HG03103 (cell line): ENCODE measurements around the gene CLMN.

Experiments
- ATAC-seq: cut with Tn5 transposase; IDR thresholded peaks from one replicate; pipeline ENCODE4 v1.9.1; 2021; ENCODE audit warnings: low read depth; ENCODE audit not compliant: unreplicated experiment

CLMN gene

DNA sequence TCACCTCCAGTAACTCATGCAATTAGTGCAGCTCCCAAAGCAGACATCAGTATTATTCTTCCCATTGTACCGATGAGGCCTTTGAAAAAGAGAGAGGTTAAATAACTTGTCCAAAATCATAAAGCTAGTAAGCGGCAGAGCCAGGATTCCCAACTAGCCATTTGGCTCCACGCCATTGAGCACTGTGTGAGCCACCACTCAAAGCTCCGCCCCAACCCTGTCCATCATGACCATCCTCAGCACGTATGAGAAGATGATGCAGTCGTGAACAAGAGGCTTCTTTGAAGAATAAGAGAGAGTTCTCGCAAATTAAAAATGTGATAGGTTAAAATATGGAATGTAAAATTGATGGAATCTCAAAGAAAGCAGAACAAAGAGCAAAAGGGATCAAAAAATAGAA is 14.6 kb downstream of the CLMN start:
- ATAC-seq: no peak

DNA sequence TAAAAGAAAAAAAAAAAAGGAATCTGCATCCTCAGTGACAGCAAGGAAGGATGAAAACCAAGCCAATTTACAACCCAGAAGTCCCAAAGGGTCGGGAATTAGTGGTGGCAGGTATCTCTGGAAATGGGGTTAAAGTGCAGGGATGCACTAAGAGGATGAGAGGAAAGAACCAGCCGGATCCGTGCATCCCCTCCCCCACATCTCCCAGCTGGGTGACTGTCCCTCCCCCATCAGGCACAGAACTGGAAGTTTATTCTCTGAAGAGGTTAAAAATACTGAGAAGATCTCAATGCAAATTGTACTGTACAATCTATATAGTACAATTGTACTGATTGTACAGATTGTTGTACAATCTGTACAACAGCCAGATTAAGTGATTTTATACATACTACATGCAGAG is 15.4 kb downstream of the CLMN start:
- no peak for ATAC-seq

DNA sequence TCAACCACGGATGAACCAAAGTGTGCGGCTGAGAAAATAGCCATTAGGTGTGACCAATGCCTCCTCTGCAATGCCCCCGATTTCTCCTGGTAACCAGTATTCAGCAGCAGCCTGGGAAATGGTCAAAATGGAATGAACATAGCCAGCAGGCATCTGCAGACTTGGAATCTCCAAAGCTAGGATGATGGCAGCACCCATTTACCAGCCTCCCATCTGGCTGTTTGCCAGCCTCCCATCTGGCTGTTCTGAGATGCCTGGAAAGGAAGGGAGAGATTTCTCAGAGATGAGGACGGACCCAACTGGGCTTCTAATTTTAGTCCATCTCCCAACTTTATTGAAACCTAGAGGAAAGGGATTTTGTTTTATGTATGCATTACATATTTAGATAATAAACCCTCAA is 16.2 kb downstream of the CLMN start:
- no peak for ATAC-seq

DNA sequence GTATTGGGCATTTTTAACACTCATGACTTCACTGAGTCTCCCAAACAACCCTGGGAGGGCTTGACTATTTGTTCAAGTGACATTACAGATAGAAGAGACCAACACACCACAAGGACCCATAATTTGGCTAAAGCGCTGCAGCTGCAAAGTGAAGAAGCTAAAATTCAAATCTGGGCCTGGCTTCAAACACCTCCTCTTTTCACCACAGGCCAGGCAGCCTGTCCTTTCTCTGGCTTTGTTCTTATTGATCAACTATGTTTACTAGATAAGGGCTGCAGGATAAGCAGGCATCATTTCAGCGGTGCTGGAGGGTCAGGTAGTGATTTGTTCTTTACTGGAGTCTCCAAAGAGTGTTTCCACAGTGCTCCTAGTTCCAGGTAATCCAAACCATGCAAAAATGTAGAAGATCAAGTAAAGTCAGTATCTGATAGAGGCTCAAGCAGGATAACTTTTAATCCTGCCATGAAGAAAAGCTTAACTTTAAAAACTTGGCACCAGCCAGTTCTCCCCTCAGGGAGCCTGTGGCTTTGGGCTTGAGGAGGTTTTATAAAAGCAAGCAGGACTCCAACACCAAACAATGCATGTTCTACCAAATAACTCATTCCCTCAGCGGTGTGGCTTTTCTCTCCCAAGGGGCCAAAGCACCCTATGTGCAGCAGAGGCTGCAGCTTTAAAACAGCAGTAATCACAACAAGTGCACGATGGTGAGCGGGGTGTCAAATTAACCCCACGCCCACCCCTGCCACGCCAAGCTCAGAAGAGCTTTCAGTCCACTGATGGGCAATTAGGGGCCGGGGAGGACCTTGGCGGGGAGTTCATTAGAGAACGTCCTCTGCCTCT is 16.8 kb downstream of the CLMN start:
- no peak for ATAC-seq

DNA sequence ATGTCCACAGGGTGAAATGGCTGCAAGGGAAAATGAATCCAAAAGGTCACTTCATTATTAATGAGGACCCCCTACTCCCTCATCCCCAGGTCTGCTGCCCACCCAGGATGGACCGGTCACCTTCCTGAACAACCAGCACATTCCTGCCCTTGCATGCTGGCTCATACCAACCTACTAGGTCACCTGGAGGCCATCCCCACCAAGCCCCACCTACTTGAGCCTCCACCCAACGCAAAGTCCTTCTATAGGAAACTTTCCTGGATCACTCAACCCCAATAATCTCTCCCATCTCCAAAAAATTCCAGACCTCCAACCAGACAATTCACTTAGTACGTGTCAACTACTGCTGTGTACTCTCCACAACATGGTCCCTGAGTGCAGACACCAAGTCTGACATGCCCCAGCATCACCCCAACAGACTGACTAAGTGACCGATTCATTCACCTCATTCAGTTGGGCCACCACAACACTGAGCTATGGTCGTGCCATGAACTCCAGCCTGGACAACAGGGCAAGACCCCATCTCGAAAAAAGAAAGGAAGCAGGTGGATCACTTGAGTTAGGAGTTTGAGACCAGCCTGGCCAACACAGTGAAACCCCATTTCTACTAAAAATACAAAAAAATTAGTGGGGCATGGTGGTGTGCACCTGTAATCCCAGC is 18.1 kb downstream of the CLMN start:
- ATAC-seq: no peak

DNA sequence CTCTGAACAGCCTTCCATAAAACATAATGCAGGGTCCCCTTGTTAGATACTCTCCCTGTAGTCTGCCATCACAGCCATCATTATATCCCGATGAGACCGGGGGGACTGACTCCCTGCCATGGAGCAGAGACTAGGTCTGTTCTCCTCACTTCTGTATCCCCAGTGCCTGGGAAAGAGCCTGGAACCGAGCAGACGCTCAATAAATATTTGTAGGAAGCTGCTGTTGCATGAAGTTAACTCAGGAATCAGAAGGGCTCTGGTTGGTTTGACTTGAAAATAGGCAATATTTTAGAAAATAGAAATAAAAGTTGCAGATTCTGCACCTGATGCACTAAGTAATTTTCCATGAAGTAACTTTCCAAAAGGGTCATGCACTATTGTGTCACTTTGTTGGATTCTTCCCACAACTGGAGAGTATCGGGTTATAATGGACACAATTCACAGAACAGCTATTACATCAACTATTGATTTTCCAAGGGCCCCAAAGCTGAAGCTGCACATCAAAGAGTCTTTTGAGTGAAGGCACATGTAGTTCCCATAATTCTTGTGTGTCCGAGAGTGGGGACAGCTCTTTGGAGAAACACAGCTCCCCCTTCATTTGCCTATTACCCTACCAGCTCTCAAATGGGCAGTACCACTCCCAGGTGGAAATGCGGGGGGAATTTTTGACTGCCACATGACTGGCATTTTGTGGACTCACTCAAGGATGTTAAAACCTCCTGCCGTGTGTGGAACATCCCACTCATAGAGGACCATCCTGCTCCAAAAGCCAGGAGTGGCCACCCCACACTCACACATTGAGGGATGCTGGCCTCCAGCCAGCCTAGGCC is 18.8 kb downstream of the CLMN start:
- ATAC-seq: no peak

DNA sequence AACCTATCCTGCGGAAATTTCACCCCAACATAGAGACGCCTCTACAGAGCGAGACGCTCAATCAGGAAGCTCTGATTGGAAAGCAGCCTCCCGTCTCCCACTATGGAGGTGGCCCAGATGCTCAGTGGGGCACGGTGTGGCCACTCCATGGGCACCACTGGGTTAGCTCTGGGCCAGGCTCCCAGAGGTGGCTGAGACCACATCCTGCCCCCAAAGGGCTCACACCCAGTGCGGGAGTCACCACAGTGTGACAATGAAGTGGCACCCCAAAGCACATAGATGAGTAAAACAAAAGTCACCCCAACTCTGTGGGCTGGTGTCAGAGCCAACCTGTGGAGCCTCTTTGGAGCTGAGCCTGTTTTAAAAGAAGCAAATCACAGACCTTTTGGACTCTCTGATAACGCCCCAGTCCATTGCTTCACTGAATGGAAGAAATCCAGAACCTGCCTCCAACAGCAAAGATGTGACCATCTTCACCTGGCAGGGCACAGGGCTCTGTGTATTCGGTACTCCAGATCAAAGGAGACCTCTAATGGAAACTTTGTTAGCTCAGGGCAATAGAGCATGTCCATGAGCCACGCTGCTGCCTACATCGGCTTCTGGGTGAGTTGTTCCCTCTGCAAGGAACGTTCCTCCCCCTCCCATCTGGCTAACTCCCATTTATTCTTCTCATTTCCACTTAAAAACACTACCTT is 19.6 kb downstream of the CLMN start:
- no peak for ATAC-seq

DNA sequence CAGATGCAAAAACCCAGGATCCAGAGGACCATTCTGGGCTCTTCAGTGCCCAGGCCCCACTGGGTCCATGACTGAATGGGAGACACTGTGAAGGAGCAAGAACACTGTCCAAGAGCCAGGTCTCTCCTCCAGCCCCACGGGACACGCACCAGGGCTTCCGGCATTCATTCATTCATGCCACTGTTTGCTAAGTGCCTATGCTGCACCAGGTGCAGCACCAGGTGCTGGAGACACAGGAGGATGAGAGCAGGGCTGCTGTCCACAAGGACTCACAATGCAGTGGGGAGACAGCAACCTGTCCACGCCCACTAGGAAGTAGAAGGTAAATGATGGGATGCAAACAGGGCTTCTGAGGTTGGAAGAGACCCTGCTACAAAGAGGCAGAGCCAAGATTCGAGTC is 20.4 kb downstream of the CLMN start:
- no peak for ATAC-seq

DNA sequence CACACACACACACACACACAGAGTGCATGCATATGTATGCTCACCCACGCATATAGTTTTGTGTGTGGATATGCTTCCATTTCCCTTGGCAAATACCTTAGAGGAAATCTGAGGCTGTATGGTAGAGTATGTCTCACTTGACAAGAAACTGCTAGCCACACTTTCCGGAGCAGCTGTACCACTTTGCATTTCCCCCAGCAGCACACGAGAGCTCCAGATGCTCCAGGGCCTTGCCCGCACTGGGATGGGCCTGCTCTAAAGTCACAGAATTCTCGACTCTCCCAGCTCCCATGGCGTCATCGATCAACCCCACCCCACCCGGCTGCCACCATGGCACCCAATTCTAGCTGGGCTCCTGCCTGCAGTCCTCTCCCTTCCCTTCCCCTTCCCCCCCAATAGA is 21.9 kb downstream of the CLMN start:
- ATAC-seq: no peak

DNA sequence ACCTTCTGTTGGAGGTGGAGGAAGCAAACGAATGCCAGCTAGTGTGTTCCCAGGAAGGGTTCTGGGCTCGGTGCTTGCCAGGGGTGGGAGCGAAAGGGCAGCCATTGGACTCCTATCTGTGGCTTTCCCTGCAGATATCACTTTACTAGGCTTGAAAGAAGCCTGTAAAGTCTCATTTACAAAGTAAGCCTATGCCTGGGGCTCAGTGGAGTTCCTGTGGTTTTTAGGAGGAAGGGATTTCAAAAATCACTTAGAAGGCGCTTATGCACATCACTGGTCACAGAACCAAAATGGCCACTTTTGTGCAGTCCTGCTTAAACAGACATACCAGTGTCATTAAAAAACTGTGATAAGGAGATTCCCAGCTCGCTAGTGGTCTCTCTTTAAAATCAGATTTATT is 22.7 kb downstream of the CLMN start:
- no peak for ATAC-seq

DNA sequence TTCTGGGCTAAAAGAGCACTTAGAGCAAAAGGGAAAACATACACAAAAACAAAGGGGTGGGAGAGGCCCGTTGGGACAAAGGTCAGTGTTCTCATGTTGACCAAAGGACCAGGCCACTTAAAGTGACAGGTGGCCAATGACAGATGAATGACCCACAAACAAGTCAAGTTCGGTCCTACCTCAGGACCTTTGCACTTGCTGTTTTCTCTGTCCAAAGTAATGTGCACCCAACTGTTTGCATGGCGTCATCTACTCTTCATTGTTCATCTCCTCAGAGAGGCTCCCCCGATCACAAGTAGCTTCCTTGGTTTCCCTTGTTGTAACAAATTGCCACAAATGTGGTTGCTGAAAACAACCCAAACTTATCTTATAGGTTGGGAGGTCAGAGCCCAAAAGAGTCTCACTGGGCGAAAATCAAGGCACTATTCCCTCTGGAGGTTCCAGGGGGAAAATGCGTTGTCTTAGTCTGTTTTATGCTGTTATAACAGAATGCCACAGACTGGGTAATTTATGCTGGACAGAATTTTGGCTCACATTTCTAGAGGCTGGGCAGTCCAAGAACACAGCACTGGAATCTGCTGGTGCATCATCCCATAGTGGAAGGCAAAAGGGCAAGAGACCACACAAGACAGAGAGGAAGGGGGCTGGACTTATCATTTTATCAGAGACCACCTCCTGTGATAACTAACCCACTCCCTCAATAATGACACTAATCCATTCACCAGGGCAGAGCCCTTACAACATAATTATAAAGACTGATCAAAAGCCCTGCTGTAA is 23.9 kb downstream of the CLMN start:
- no peak for ATAC-seq

DNA sequence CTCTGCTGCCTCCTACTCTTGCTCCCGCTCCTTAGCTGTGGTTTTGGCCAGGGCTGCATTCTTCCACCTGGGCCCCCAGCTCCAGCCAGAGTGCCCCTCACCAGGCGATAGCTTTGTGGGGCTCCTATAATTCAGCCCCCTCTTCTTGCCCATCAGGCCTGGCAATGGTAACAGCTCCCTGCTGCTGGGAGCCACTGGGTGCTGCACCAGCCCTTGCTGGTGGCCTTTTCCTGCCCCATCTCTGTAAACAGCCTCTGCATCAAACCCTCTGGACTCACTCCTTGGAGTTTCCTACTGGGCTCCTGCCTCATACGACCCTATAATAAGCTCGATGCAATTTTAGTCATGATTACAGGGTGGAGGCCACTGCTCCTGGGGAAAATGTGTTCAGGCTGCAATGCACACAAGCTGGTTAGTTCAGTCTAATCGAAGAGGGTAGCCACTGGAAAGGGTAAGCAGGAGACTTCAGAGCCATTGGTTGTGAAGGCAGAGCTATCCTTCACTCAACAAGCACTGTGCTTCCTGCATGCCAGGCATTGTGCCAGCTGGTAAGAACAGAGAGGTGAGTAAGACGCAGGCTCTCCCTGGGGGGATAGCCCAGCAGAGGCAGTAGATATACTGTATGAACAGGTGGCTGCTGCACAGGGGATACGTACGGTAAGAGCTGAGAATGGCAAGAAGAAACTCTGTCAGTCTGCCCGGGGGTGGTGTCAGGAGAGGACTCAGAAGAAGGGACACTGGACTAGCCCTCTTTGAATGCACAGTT is 24.7 kb downstream of the CLMN start:
- ATAC-seq: no peak

DNA sequence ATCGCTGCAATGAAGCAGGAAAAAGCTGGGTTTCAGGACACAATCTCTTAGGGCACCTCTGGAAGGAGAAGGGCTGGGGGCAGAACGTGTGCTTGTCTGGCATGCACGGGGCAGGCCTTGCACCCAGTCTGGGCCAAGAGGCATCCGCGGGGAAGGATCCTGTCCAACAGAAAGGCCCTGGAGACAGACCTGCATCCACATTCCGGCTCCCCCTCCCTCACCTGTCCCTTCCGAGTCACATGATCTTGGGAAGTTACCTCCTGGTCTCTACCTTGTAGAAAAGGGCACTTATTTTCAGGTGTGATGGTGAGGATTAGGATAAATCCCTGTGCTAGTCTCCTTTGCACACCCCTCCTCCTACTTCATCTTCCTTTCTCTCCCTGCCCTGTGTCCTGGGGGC is 25.4 kb downstream of the CLMN start:
- no peak for ATAC-seq

DNA sequence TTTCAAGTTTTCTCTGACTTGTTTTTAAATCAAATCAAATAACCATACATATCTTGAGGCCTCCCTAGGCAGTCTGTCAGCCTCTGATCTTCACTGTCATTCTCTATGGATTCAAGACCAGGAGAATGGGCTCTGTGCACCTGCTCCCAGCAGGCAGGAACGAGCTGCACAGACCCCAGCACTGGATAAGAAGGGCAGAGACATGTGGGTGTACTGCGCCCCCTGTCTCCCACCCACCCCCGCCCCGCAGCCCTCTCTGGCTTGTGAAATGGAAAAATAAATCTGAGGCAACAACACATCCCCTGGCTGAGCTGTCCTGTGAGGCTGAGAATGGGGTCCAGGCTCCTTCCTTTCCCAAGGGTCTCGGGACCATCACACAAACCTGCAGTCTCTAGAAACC is 26.3 kb downstream of the CLMN start:
- ATAC-seq: no peak

DNA sequence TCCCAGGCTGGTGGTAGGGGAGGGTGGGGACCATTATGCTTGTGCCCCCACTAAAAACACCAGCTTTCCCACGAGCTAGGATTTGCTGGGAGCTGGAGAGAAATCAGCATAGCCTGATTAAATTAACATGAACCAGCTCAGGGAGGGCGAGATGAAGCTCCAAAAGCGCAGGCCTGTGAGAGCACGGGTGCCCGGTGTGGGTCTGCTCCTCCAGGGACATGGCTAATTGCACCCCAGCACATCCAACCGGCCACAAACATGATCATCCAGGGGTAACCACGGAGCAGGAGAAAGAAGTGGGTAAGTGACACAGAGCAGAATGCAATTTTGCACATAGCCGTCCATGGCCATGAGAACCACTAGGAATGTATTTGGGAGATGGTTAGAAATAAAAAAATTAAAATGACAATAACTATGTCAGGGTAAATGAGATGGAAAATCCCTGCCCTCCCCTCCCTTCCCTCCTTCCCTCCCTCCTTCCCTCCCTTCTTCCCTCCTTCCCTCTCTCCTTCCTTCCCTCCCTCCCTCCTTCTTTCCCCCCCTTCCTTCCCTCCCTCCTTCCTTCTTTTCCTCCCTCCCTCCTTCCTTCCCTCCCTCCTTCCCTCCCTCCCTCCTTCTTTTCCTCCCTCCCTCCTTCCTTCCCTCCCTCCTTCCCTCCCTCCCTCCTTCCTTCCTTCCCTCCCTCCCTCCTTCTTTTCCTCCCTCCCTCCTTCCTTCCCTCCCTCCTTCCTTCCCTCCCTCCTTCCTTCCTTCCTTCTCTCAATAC is 26.9 kb downstream of the CLMN start:
- ATAC-seq: no peak

DNA sequence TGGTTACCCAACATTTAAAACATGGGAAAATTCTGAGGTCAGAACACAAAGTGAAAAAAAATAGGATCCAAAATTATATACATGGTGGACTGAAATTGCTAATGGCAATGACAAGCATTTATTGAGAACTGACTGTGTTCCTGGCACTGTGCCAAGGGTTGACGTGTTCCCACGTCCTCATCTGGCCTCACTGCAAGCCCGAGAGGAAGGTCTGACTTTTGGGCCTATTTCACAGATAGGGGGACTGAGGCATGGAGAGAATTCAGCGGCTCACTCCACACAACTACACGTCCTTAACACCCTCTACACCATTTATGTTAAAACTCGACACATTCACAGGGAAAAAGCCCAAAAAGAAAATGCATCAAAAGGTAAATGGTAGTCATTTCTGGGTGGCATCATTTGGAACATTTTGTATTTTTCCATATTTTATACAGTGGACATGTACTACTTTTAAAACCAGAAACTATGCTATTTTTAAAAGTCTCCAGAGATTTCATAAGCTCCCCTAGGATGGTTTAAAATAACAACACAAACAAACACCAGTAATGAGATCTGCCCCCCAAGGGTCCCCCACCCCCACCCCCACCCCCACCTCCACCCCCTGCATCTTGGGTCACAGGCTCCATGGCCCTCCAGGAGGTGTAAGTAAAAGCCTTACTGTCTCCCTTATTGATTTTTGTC is 27.7 kb downstream of the CLMN start:
- ATAC-seq: no peak

DNA sequence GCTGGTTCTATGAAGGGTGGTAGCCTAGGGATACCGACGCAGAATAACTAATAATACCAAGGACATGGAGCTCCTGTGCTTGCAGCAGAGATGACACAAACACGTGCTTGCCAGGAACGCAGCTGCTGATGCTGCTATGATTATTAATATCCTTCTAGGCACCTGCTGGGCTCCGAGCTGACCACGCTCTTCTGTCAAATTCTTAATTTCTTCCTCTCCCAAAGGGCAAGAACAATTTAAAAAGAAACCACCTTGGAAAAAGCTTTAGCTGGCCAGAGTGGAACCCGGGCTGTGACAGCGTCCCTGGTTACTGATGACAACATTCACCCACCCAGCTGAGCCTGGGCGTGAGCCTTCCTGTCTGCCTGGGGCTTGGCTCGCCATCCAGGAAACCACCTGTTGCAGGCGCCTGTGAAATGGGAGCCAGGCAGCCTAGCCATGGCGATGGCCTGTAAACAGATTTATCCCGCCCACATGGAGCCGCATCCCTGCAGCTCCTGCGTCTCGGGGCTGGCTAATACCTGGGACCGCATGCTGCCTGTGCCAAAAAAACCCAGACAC is 28.8 kb downstream of the CLMN start:
- no peak for ATAC-seq

DNA sequence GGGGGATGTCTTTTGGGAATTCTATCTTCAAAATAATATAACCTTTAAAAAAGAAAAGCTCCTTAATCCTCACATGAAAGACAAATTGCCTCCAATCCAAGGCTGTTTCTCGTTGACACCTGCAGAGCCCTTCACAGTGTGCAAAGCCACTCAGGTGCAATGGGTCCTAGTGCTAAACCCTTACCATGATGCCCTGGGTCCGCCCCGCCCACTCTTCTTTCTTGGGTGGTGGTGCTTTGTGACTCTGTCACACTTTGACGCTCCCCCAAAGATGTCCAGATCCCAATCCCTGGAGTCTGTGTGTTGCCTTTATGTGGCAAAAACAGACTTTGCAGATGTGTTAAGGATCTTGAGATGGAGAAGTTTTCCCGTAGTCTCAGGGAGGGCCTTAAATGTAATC is 29.7 kb downstream of the CLMN start:
- no peak for ATAC-seq
